Neutrophil (primary cell): ENCODE measurements around the gene PPM1A.

Experiments
- H3K27ac ChIP-seq: fragments of 200-600 bp; sonication (generic); 2 replicates; pipeline ENCODE4 v1.5.1; 2016; ENCODE audit warnings: mild to moderate bottlenecking, moderate library complexity
- H3K27me3 ChIP-seq: fragments of 200-600 bp; sonication (generic); 2 replicates; pipeline ENCODE4 v1.6.0; 2016; ENCODE audit warnings: mild to moderate bottlenecking
- H3K36me3 ChIP-seq: fragments of 200-600 bp; sonication (generic); 2 replicates; pipeline ENCODE4 v1.5.1; 2017
- H3K4me1 ChIP-seq, 2 experiments: fragments of 200-600 bp in 1 of 2; sonication (generic) in 1 of 2; 1 replicate in 1 of 2; 2 replicates in 1 of 2; pipeline versions ENCODE4 v1.5.1 to v1.6.1; 2013 to 2016; ENCODE audit warnings: low read depth in 1 of 2, low read length in 1 of 2, mild to moderate bottlenecking in 1 of 2, moderate library complexity in 1 of 2; ENCODE audit not compliant: control insufficient read depth in 1 of 2, insufficient read depth in 1 of 2
- H3K4me3 ChIP-seq, 2 experiments: fragments of 200-600 bp in 1 of 2; sonication (generic) in 1 of 2; 1 replicate in 1 of 2; 2 replicates in 1 of 2; pipeline ENCODE4 v1.5.1; 2013 to 2016; ENCODE audit warnings: low read depth in 1 of 2, low read length in 1 of 2, mild to moderate bottlenecking in 1 of 2, moderate library complexity in 1 of 2
- H3K9me3 ChIP-seq: fragments of 200-600 bp; sonication (generic); 2 replicates; pipeline ENCODE4 v1.5.1; 2016
- CTCF ChIP-seq: fragments of 200-600 bp; sonication (generic); IDR thresholded peaks from 2 replicates; pipeline ENCODE4 v1.5.1; 2016; ENCODE audit warnings: antibody characterized with exemption

The PPM1A gene

GRCh38 chr14:60248697-60249318 is at the start of gene PPM1A:
Gene PPM1A (plus strand): TSS chr14:60249221. CDS start chr14:60282704, 33,483 bp downstream.
- Histone ChIP-seq H3K4me1 (peaks cover 51 to 52% of the 10 kb centered on the region in 2 experiments), H3K27me3 (no peaks in the 10 kb centered on the region), H3K36me3 (no peaks in the 10 kb centered on the region), H3K9me3 (no peaks in the 10 kb centered on the region), H3K27ac (peak within 1 kb of the TSS; percentile 99), H3K4me3 (peak within 1 kb of the TSS; percentile 93 to 96)
- TF ChIP-seq CTCF: peak; percentile 40

- Histone ChIP-seq H3K4me3 (no peak overlapping the region), H3K9me3 (no peaks in the 10 kb centered on the region), H3K27ac (no peak overlapping the region), H3K27me3 (no peaks in the 10 kb centered on the region), H3K4me1 (peaks cover 4 to 20% of the 10 kb centered on the region in 2 experiments), H3K36me3 (no peaks in the 10 kb centered on the region)
- TF ChIP-seq CTCF: no peak
Measured at GRCh38 chr14:60199321-60199720, 49.7 kb upstream of the PPM1A start.

- H3K27me3 ChIP-seq: no peaks in the 10 kb centered on the region
- no peak for TF ChIP-seq CTCF
- H3K36me3 ChIP-seq: no peaks in the 10 kb centered on the region
- H3K9me3 ChIP-seq: no peaks in the 10 kb centered on the region
- no peak overlapping the region for H3K27ac ChIP-seq
- peaks cover 4 to 17% of the 10 kb centered on the region in 2 experiments for H3K4me1 ChIP-seq
- H3K4me3 ChIP-seq: no peak overlapping the region
Measured at GRCh38 chr14:60204104-60204842, 44.7 kb upstream of the PPM1A start.

- Histone ChIP-seq H3K27ac (no peak overlapping the region), H3K4me3 (no peak overlapping the region), H3K36me3 (no peaks in the 10 kb centered on the region), H3K27me3 (no peaks in the 10 kb centered on the region), H3K4me1 (peaks cover 4 to 17% of the 10 kb centered on the region in 2 experiments), H3K9me3 (no peaks in the 10 kb centered on the region)
- no peak for TF ChIP-seq CTCF
Measured at GRCh38 chr14:60204843-60205774, 43.9 kb upstream of the PPM1A start.

GRCh38 chr14:60206249-60206670 is 42.8 kb upstream of the PPM1A start:
- Histone ChIP-seq H3K4me3 (no peak overlapping the region), H3K27me3 (no peaks in the 10 kb centered on the region), H3K27ac (no peak overlapping the region), H3K9me3 (no peaks in the 10 kb centered on the region), H3K4me1 (peaks cover 4 to 17% of the 10 kb centered on the region in 2 experiments), H3K36me3 (no peaks in the 10 kb centered on the region)
- TF ChIP-seq CTCF: no peak
